ENCODE results near the gene RAB7B.

RAB7B gene

GRCh38 chr1:206048582-206048981 is 45.4 kb upstream of the RAB7B start:
- TF ChIP-seq REST (IDR thresholded peaks at IDR 0.05; ENCODE audit: insufficient read depth in 1 of 2, low read depth in 2 of 2, low read length in 2 of 2) (no peak), TAF1 (IDR thresholded peaks at IDR 0.05; ENCODE audit: borderline replicate concordance, insufficient read depth, low read length) (no peak), SIN3A (IDR thresholded peaks at IDR 0.05; ENCODE audit: borderline replicate concordance, insufficient read depth, low read length) (no peak), FOXP2 (optimal IDR thresholded peaks at IDR 0.05; ENCODE audit: borderline replicate concordance, extremely low read depth, extremely low read length, insufficient read depth) (no peak), POLR2AphosphoS5 (IDR thresholded peaks at IDR 0.05; ENCODE audit: low read depth, low read length) (no peak)

- TF ChIP-seq POLR2AphosphoS5 (IDR thresholded peaks at IDR 0.05; ENCODE audit: low read depth, low read length) = no peak
- TF ChIP-seq FOXP2 (optimal IDR thresholded peaks at IDR 0.05; ENCODE audit: borderline replicate concordance, extremely low read depth, extremely low read length, insufficient read depth) = no peak
- TF ChIP-seq SIN3A (IDR thresholded peaks at IDR 0.05; ENCODE audit: borderline replicate concordance, insufficient read depth, low read length) = no peak
- TF ChIP-seq TAF1 (IDR thresholded peaks at IDR 0.05; ENCODE audit: borderline replicate concordance, insufficient read depth, low read length) = no peak
- TF ChIP-seq REST (IDR thresholded peaks at IDR 0.05; ENCODE audit: insufficient read depth in 1 of 2, low read depth in 2 of 2, low read length in 2 of 2) = no peak
These were observed 44.1 kb upstream of the RAB7B start for GRCh38 chr1:206047271-206047670.

GRCh38 chr1:206041640-206042039 is 38.4 kb upstream of the RAB7B start:
- TF ChIP-seq POLR2AphosphoS5 (IDR thresholded peaks at IDR 0.05; ENCODE audit: low read depth, low read length) (no peak), SIN3A (IDR thresholded peaks at IDR 0.05; ENCODE audit: borderline replicate concordance, insufficient read depth, low read length) (no peak), FOXP2 (optimal IDR thresholded peaks at IDR 0.05; ENCODE audit: borderline replicate concordance, extremely low read depth, extremely low read length, insufficient read depth) (no peak), REST (IDR thresholded peaks at IDR 0.05; ENCODE audit: insufficient read depth in 1 of 2, low read depth in 2 of 2, low read length in 2 of 2) (no peak), TAF1 (IDR thresholded peaks at IDR 0.05; ENCODE audit: borderline replicate concordance, insufficient read depth, low read length) (no peak)

- TF ChIP-seq FOXP2 (optimal IDR thresholded peaks at IDR 0.05; ENCODE audit: borderline replicate concordance, extremely low read depth, extremely low read length, insufficient read depth) (no peak), TAF1 (IDR thresholded peaks at IDR 0.05; ENCODE audit: borderline replicate concordance, insufficient read depth, low read length) (no peak), REST (IDR thresholded peaks at IDR 0.05; ENCODE audit: insufficient read depth in 1 of 2, low read depth in 2 of 2, low read length in 2 of 2) (no peak), SIN3A (IDR thresholded peaks at IDR 0.05; ENCODE audit: borderline replicate concordance, insufficient read depth, low read length) (no peak)
These were observed 37.1 kb upstream of the RAB7B start for GRCh38 chr1:206040328-206040727.
